WI38 (cell line): ENCODE data around the gene APAF1.
A peak's percentile ranks its signal among the peaks of the same experiment; 100 is the strongest.

Source experiments
- H3K4me3 ChIP-seq: 2 replicates; pipeline ENCODE4 v1.5.1; 2011; ENCODE audit warnings: low read depth, mild to moderate bottlenecking, control low read depth, low read length
- CTCF ChIP-seq: IDR thresholded peaks from 2 replicates; pipeline ENCODE4 v1.5.1; 2012; ENCODE audit warnings: low read depth, mild to moderate bottlenecking, control low read depth, low read length

The APAF1 gene

GRCh38 chr12:98740751-98741150 lies 95.7 kb downstream of the APAF1 start:
- no peak overlapping the region for H3K4me3 ChIP-seq
- no peak for TF ChIP-seq CTCF

GRCh38 chr12:98741196-98741555 lies 96.1 kb downstream of the APAF1 start:
- no peak for TF ChIP-seq CTCF
- no peak overlapping the region for H3K4me3 ChIP-seq

GRCh38 chr12:98741556-98742265 lies 96.6 kb downstream of the APAF1 start:
- no peak overlapping the region for H3K4me3 ChIP-seq
- TF ChIP-seq CTCF: no peak

GRCh38 chr12:98743362-98743953 lies 98.4 kb downstream of the APAF1 start:
- peak; percentile 61 for TF ChIP-seq CTCF
- H3K4me3 ChIP-seq: no peak overlapping the region

GRCh38 chr12:98744680-98745079 lies 99.6 kb downstream of the APAF1 start:
- TF ChIP-seq CTCF: no peak
- H3K4me3 ChIP-seq: no peak overlapping the region

- no peak for TF ChIP-seq CTCF
- H3K4me3 ChIP-seq: peak overlapping the region; percentile 57
These were observed 100.7 kb downstream of the APAF1 start for GRCh38 chr12:98745578-98746391.

- no peak for TF ChIP-seq CTCF
These were observed 103.4 kb downstream of the APAF1 start for GRCh38 chr12:98748463-98748862.

More at GRCh38 chr12:98748463-98748862, 103.4 kb downstream of the APAF1 start:
- H3K4me3 ChIP-seq: no peak overlapping the region
